HG03575 (cell line): ENCODE measurements around the gene JAKMIP3.

ENCODE experiments used
- ATAC-seq: cut with Tn5 transposase; IDR thresholded peaks from one replicate; pipeline ENCODE4 v1.9.1; 2021; ENCODE audit not compliant: unreplicated experiment, insufficient number of reproducible peaks, low FRiP score; ENCODE audit errors: extremely low read depth

Gene JAKMIP3

DNA sequence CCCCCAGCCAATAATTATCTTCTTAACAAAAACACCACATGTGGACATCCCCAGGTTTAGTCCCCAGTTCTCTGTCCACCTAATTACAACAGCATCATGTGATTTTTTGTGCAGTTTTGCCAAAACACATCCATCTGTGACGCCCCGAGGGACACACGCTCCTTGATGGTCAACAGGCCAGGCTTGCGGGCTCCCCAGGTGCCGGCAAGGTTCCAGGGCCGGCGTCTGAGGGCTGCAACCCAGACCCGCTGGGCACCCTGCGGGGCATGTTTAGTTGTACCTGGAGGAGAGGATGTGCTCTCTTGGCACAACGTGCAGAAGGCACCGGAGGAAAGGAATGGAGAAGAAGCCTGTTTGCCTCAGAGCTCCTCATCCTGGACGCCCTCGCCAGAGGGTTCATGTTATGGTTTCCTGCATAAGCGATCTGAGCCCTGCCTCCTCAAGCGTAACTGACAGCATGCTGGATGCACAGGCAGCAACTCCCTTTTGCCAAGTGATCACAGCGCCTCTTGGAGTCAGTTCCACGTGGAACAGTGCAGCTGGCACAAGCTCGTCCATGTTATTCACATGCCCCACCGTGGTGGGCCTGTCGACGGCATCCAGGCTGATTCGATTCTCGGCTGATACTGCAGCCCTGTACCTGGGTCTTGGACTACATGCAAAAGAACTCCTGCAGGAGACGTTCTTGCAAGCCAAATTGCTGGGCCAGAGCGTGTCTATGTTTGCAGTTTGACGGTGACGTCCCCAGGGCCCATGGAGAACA is 41.6 kb downstream of the JAKMIP3 start:
- no peak for ATAC-seq

DNA sequence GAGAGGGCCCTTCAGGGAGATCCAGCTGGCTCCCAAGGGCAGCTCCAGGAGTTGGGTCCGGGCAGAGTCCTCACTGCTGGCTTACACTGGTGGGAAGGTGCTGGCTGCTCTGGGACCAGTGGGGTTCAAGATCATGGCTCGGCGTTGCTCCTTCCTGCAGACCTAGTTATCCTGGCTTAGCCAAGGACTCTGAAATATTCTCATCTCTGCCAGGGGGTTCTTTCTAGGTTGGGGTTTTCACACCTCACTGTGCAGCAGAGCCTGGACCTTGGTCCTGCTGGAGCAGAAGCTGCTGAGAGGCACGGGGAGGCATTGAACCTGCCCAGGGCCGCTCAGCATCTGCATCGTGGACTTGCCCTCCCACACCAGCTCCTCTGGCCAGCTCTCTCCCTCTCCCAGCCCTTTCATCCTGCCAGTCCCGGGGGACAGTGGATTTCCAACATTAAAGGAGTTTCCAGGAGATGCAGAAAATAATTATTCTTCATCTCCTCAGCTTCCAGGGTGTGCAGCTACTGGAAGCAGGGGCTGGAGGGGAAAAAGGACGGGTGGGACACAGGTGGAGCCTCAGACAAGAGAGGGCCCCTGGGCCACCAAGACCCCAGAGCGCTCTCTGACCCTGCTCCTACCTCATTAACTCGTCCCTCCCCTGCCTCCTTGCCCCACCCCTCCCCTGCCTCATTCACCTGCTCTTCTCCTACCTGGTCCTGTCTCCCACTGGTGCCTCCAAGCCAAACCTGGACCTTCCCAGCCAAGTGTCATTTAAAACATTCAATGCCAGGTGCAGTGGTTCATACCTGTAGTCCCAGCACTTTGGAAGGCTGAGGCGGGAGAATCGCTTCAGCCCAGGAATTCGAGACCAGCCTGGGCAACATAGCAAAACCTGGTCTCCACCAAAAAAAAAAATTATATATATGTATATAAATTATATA is 42.5 kb downstream of the JAKMIP3 start:
- no peak for ATAC-seq

GRCh38 chr10:132109341-132110110 is 43.8 kb downstream of the JAKMIP3 start:
- no peak for ATAC-seq

- no peak for ATAC-seq
Measured at GRCh38 chr10:132110111-132110521, 44.4 kb downstream of the JAKMIP3 start.

- ATAC-seq, result no peak
Measured at GRCh38 chr10:132110713-132111112, 45.0 kb downstream of the JAKMIP3 start.

GRCh38 chr10:132111121-132111731 is 45.5 kb downstream of the JAKMIP3 start:
- ATAC-seq, result no peak

DNA sequence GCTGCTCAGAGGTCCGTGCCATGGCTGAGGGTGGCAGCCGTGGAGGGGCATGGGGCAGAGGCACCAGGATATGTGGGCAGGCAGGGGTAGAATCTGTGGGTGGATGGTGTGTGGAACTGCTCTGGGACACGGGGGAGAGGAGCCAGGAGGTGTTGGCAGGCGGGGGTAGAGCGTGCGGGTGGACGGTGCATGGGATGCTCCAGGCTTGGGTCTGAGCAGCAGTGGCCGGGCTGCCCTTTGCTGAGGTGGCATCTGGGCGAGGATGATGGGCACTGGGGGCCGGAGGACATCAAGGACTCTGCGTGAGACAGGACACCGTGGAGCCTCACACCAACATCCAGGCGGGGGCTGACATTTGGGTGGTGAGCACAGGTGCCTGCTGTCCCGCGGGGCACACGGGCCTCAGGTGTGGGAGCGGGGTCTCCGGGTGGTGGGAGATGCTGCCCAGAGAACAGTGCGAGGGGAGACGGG is 46.2 kb downstream of the JAKMIP3 start:
- no peak for ATAC-seq

- no peak for ATAC-seq
Measured at GRCh38 chr10:132112611-132113010, 46.9 kb downstream of the JAKMIP3 start.

DNA sequence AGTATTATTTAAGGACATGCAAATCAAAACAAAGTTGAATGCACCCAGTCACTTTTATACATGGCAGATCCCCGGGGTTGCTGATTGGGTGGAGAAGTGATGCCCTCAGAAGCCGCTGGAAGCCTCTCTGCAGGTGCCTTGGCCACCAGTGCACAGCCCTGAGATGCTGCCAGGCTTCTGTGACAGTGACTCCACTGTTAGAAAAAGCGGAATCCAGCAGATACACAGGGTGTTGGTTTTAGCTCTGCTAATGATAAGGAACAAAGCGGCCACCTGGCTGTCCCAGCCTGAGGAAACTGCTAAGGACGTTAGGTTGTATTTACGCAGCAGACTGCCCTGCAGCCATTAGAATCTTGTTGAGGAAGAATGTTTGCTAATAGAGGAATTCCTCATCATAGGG is 47.5 kb downstream of the JAKMIP3 start:
- ATAC-seq, result no peak

DNA sequence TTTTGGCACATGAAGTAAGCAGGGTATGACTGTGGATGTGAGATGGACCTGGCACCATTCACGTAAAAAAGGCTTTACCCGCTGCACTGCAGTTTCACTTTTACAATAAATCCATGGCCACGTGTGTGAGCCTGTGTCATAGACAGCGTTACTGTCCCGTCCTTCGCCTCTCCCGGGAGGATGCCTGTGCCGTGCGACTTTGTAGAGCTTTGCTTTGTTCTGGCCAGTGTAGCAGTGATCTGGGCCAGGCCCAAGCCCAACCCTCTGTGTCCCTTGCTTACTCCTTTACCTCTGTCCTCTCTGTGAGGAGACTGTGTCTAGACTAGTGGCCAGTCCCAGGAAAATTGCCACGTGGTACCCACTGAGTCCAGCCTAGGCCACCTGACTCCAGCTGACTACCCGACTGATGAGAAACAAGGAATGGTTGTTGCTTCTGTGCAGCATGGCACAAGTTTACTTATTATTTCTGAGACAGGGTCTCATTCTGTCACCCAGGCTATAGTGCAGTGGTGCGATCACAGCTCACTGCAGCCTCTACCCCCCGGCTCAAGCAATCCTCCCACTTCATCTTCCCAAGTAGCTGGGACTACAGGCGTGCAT is 48.1 kb downstream of the JAKMIP3 start:
- no peak for ATAC-seq

- no peak for ATAC-seq
Measured at GRCh38 chr10:132114953-132115520, 49.3 kb downstream of the JAKMIP3 start.
